H1 (cell line): ENCODE measurements around the gene CLIC1.

Source experiments
- CEBPB ChIP-seq: IDR thresholded peaks from 2 replicates; pipeline ENCODE4 v1.6.1; 2012; ENCODE audit warnings: low read depth, low read length
- EP300 ChIP-seq, 2 experiments: IDR thresholded peaks; 1 replicate in 1 of 2; 2 replicates in 1 of 2; pipeline ENCODE4 v1.6.1; 2011 to 2012; ENCODE audit warnings: low read depth in 2 of 2, low read length in 2 of 2, mild to moderate bottlenecking in 2 of 2, borderline replicate concordance in 1 of 2, inconsistent platforms in 1 of 2, moderate library complexity in 1 of 2
- EZH2 ChIP-seq: fragments of 200-600 bp; sonication (generic); IDR thresholded peaks from 2 replicates; pipeline ENCODE4 v1.7.1; 2012; ENCODE audit warnings: low read depth, mild to moderate bottlenecking, moderate library complexity, low read length, inconsistent platforms; ENCODE audit not compliant: severe bottlenecking
- HDAC6 ChIP-seq: IDR thresholded peaks from one replicate; pipeline ENCODE4 v1.7.1; 2012; ENCODE audit warnings: low read depth, mild to moderate bottlenecking, inconsistent platforms, low read length, moderate library complexity
- JUND ChIP-seq: IDR thresholded peaks from 2 replicates; pipeline ENCODE4 v1.6.1; 2011; ENCODE audit warnings: mild to moderate bottlenecking, improper control_type of control experiment, low read length
- POLR2A ChIP-seq, 2 experiments: IDR thresholded peaks; 1 replicate in 1 of 2; 2 replicates in 1 of 2; pipeline ENCODE4 v1.6.1; 2011; ENCODE audit warnings: low read depth in 2 of 2, low read length in 2 of 2, mild to moderate bottlenecking in 2 of 2; ENCODE audit errors: control extremely low read depth in 1 of 2
- POLR2AphosphoS5 ChIP-seq: IDR thresholded peaks from 2 replicates; pipeline ENCODE4 v1.6.1; 2011; ENCODE audit warnings: low read depth, low read length
- POU5F1 ChIP-seq: IDR thresholded peaks from 2 replicates; pipeline ENCODE4 v1.6.1; 2011; ENCODE audit warnings: low read depth, mild to moderate bottlenecking, low read length, moderate library complexity
- RBBP5 ChIP-seq: IDR thresholded peaks from 2 replicates; pipeline ENCODE4 v1.7.1; 2012; ENCODE audit warnings: low read depth, mild to moderate bottlenecking, inconsistent platforms, low read length, moderate library complexity, borderline replicate concordance
- RXRA ChIP-seq: IDR thresholded peaks from 2 replicates; pipeline ENCODE4 v1.6.1; 2011; ENCODE audit warnings: low read depth, mild to moderate bottlenecking, low read length, moderate library complexity; ENCODE audit not compliant: insufficient read depth
- SP1 ChIP-seq: IDR thresholded peaks from 2 replicates; pipeline ENCODE4 v1.6.1; 2011; ENCODE audit warnings: low read depth, low read length
- TAF1 ChIP-seq: IDR thresholded peaks from 2 replicates; pipeline ENCODE4 v1.6.1; 2011; ENCODE audit warnings: mild to moderate bottlenecking, low read depth, low read length
- ZNF274 ChIP-seq: IDR thresholded peaks from 2 replicates; pipeline ENCODE4 v1.7.0; 2012; ENCODE audit warnings: low read length, borderline replicate concordance; ENCODE audit errors: extremely low read depth
- TF ChIP-seq, protein P1 (sequence below), 3 experiments: IDR thresholded peaks; 1 replicate in 2 of 3; 2 replicates in 1 of 3; pipeline versions ENCODE4 v1.5.1 to v1.6.1; 2011; ENCODE audit warnings: low read length in 3 of 3, mild to moderate bottlenecking in 3 of 3, inconsistent platforms in 2 of 3, low read depth in 1 of 3, moderate library complexity in 1 of 3; ENCODE audit not compliant: insufficient read depth in 1 of 3; ENCODE audit errors: control extremely low read depth in 1 of 3

- TF ChIP-seq POLR2A (IDR thresholded peaks at IDR 0.05; ENCODE audit: control extremely low read depth in 1 of 2, low read depth in 2 of 2, low read length in 2 of 2) (no peak), RBBP5 (no peak), HDAC6 (no peak), JUND (no peak), ZNF274 (no peak), EP300 (IDR thresholded peaks at IDR 0.05; ENCODE audit: borderline replicate concordance in 1 of 2, low read depth in 2 of 2, low read length in 2 of 2) (no peak), POLR2AphosphoS5 (no peak), SP1 (peak; percentile 30; the same call in 1 of the 2 replicates), POU5F1 (no peak), CEBPB (no peak), RXRA (no peak), TAF1 (no peak), EZH2 (no peak)
- TF ChIP-seq, protein P1, sequence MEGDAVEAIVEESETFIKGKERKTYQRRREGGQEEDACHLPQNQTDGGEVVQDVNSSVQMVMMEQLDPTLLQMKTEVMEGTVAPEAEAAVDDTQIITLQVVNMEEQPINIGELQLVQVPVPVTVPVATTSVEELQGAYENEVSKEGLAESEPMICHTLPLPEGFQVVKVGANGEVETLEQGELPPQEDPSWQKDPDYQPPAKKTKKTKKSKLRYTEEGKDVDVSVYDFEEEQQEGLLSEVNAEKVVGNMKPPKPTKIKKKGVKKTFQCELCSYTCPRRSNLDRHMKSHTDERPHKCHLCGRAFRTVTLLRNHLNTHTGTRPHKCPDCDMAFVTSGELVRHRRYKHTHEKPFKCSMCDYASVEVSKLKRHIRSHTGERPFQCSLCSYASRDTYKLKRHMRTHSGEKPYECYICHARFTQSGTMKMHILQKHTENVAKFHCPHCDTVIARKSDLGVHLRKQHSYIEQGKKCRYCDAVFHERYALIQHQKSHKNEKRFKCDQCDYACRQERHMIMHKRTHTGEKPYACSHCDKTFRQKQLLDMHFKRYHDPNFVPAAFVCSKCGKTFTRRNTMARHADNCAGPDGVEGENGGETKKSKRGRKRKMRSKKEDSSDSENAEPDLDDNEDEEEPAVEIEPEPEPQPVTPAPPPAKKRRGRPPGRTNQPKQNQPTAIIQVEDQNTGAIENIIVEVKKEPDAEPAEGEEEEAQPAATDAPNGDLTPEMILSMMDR (IDR thresholded peaks at IDR 0.05; ENCODE audit: control extremely low read depth in 1 of 3, insufficient read depth in 1 of 3, low read depth in 1 of 3, low read length in 3 of 3): no peak
Measured at GRCh38 chr6:31730631-31731086, 5.7 kb downstream of the CLIC1 start.
